Stomach (tissue), 4 donors: Measurements from ENCODE around the gene HMG20A.

Experiments used
- EP300 ChIP-seq: sonication (generic); formaldehyde crosslinking; IDR thresholded peaks from one replicate; pipeline ENCODE4 v1.6.1; 2017; ENCODE audit warnings: antibody characterized with exemption
- POLR2A ChIP-seq, 4 donors: fragments of 450-650 bp; IDR thresholded peaks; one replicate each; pipeline ENCODE4 v1.6.1; 2016; ENCODE audit warnings: antibody characterized with exemption in 4 of 4, control low read depth in 2 of 4, mild to moderate bottlenecking in 1 of 4, moderate library complexity in 1 of 4
- POLR2AphosphoS5 ChIP-seq, 3 donors: sonication (generic); formaldehyde crosslinking; IDR thresholded peaks; one replicate each; pipeline ENCODE4 v1.6.1; 2016; ENCODE audit warnings: antibody characterized with exemption in 3 of 3
- TF ChIP-seq, protein P1 (sequence below), 7 experiments: fragments of 450-650 bp in 4 of 7; fragments of 200-600 bp in 3 of 7; sonication (generic) in 3 of 7; IDR thresholded peaks; one replicate each; pipeline ENCODE4 v1.5.1; 2016 to 2019; ENCODE audit warnings: antibody characterized with exemption in 7 of 7, control low read depth in 2 of 7, mild to moderate bottlenecking in 1 of 7

DNA sequence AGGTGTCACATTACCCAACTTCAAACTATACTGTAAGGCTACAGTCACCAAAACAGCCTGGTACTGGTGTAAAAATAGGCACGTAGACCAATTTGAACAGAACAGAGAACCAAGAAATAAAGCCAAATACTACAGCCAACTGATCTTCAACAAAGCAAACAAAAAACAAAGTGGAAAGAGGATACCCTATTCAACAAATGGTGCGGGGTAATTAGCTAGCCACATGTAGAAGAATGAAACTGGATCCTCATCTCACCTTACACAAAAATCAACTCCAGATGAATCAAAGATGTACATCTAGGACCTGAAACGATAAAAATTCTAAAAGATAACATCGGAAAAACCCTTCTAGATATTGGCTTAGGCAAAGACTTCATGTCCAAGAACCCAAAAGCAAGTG is 13.8 kb upstream of the HMG20A start:
- TF ChIP-seq, protein P1, sequence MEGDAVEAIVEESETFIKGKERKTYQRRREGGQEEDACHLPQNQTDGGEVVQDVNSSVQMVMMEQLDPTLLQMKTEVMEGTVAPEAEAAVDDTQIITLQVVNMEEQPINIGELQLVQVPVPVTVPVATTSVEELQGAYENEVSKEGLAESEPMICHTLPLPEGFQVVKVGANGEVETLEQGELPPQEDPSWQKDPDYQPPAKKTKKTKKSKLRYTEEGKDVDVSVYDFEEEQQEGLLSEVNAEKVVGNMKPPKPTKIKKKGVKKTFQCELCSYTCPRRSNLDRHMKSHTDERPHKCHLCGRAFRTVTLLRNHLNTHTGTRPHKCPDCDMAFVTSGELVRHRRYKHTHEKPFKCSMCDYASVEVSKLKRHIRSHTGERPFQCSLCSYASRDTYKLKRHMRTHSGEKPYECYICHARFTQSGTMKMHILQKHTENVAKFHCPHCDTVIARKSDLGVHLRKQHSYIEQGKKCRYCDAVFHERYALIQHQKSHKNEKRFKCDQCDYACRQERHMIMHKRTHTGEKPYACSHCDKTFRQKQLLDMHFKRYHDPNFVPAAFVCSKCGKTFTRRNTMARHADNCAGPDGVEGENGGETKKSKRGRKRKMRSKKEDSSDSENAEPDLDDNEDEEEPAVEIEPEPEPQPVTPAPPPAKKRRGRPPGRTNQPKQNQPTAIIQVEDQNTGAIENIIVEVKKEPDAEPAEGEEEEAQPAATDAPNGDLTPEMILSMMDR (IDR thresholded peaks at IDR 0.05) = no peak
- TF ChIP-seq POLR2A (IDR thresholded peaks at IDR 0.05) = no peak
- TF ChIP-seq EP300 = no peak
- no peak for TF ChIP-seq POLR2AphosphoS5 (IDR thresholded peaks at IDR 0.05)
